ENCODE measurements around the gene RFTN1.

DNA sequence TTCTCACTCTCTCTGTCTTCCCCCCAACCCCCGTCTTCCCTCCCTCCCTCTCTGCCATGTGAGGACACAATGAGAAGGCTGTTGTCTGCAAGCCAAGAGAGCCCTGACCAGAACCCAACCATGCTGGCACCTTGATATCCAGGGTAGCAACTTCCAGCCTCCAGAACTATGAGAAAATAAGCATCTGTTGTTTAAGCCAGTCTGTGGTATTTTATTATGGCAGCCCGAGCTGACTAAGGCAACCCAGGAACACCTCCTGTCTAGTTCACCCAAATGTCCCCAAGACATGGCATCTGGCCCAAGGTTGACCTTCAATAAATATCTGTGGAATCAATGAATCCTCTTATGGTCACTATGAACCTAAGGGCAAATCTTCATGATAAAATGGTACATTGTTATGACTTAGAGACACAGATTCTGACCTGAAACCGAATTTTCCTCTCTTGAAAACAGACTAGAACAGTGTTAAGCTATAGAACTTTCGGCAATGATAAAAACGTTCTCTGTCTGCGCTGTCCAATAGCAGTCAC, 26.5 kb downstream of the RFTN1 start:
- TF ChIP-seq CSDC2 (CRISPR knock-in tag; IDR thresholded peaks at IDR 0.05) (no peak), RARB (CRISPR knock-in tag; IDR thresholded peaks at IDR 0.05) (no peak), ZFP3 (CRISPR knock-in tag; IDR thresholded peaks at IDR 0.05) (no peak), ISL1 (CRISPR knock-in tag; IDR thresholded peaks at IDR 0.05) (no peak), ZFP30 (CRISPR knock-in tag; IDR thresholded peaks at IDR 0.05) (no peak), GLIS3 (CRISPR knock-in tag; IDR thresholded peaks at IDR 0.05) (no peak), TCF4 (CRISPR knock-in tag; IDR thresholded peaks at IDR 0.05; ENCODE audit: borderline replicate concordance) (no peak)
- TF ChIP-seq, protein P1, sequence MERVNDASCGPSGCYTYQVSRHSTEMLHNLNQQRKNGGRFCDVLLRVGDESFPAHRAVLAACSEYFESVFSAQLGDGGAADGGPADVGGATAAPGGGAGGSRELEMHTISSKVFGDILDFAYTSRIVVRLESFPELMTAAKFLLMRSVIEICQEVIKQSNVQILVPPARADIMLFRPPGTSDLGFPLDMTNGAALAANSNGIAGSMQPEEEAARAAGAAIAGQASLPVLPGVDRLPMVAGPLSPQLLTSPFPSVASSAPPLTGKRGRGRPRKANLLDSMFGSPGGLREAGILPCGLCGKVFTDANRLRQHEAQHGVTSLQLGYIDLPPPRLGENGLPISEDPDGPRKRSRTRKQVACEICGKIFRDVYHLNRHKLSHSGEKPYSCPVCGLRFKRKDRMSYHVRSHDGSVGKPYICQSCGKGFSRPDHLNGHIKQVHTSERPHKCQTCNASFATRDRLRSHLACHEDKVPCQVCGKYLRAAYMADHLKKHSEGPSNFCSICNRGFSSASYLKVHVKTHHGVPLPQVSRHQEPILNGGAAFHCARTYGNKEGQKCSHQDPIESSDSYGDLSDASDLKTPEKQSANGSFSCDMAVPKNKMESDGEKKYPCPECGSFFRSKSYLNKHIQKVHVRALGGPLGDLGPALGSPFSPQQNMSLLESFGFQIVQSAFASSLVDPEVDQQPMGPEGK (CRISPR knock-in tag; IDR thresholded peaks at IDR 0.05; ENCODE audit: borderline replicate concordance), result no peak
- TF ChIP-seq, protein P2, sequence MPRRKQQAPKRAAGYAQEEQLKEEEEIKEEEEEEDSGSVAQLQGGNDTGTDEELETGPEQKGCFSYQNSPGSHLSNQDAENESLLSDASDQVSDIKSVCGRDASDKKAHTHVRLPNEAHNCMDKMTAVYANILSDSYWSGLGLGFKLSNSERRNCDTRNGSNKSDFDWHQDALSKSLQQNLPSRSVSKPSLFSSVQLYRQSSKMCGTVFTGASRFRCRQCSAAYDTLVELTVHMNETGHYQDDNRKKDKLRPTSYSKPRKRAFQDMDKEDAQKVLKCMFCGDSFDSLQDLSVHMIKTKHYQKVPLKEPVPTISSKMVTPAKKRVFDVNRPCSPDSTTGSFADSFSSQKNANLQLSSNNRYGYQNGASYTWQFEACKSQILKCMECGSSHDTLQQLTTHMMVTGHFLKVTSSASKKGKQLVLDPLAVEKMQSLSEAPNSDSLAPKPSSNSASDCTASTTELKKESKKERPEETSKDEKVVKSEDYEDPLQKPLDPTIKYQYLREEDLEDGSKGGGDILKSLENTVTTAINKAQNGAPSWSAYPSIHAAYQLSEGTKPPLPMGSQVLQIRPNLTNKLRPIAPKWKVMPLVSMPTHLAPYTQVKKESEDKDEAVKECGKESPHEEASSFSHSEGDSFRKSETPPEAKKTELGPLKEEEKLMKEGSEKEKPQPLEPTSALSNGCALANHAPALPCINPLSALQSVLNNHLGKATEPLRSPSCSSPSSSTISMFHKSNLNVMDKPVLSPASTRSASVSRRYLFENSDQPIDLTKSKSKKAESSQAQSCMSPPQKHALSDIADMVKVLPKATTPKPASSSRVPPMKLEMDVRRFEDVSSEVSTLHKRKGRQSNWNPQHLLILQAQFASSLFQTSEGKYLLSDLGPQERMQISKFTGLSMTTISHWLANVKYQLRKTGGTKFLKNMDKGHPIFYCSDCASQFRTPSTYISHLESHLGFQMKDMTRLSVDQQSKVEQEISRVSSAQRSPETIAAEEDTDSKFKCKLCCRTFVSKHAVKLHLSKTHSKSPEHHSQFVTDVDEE (CRISPR knock-in tag; IDR thresholded peaks at IDR 0.05), result no peak
- TF ChIP-seq, protein P3, sequence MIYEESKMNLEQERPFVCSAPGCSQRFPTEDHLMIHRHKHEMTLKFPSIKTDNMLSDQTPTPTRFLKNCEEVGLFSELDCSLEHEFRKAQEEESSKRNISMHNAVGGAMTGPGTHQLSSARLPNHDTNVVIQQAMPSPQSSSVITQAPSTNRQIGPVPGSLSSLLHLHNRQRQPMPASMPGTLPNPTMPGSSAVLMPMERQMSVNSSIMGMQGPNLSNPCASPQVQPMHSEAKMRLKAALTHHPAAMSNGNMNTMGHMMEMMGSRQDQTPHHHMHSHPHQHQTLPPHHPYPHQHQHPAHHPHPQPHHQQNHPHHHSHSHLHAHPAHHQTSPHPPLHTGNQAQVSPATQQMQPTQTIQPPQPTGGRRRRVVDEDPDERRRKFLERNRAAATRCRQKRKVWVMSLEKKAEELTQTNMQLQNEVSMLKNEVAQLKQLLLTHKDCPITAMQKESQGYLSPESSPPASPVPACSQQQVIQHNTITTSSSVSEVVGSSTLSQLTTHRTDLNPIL (CRISPR knock-in tag; IDR thresholded peaks at IDR 0.05; ENCODE audit: low read depth), result no peak
